Measurements from ENCODE around the gene GALK1. TPM values are rescaled to one million over a fixed set of nuclear protein-coding genes. Genes with fewer than 3 reads are reported as not detected.
A peak's percentile ranks its signal among the peaks of the same experiment; 100 is the strongest.

Gene GALK1
- total and polyA plus RNA-seq, 2 donors from 2014 or later = 34.5 to 105 TPM

GRCh38 chr17:75758131-75758905 lies 6.7 kb downstream of the GALK1 start:
- Histone ChIP-seq H3K9ac (ENCODE audit: low read length in 3 of 3) (no peak overlapping the region), H3K9me3 (ENCODE audit: control insufficient read depth in 2 of 3, insufficient read depth in 1 of 3, low read length in 3 of 3) (no peaks in the 10 kb centered on the region), H3K27me3 (ENCODE audit: control insufficient read depth, insufficient read depth, low read length) (no peaks in the 10 kb centered on the region), H3K36me3 (ENCODE audit: control insufficient read depth in 2 of 3, insufficient read depth in 3 of 3, low read length in 3 of 3) (no peaks in the 10 kb centered on the region), H3K4me3 (ENCODE audit: low read length in 3 of 3) (no peak overlapping the region), H3K4me1 (ENCODE audit: control insufficient read depth in 2 of 3, insufficient read depth in 2 of 3, low read depth in 1 of 3, low read length in 3 of 3) (peaks cover 2 to 17% (median 17%) of the 10 kb centered on the region in 3 donors), H3K27ac (ENCODE audit: low read depth in 2 of 2, low read length in 2 of 2) (no peak overlapping the region)
- intact Hi-C loops (cut with DNase I) = no loop called here
- no peak for TF ChIP-seq CTCF (IDR thresholded peaks at IDR 0.05; ENCODE audit: borderline replicate concordance, extremely low read depth, insufficient read depth)
- DNase-seq (peak in 1 of 5 donors; percentile 66), FAIRE-seq (no peak)

DNA sequence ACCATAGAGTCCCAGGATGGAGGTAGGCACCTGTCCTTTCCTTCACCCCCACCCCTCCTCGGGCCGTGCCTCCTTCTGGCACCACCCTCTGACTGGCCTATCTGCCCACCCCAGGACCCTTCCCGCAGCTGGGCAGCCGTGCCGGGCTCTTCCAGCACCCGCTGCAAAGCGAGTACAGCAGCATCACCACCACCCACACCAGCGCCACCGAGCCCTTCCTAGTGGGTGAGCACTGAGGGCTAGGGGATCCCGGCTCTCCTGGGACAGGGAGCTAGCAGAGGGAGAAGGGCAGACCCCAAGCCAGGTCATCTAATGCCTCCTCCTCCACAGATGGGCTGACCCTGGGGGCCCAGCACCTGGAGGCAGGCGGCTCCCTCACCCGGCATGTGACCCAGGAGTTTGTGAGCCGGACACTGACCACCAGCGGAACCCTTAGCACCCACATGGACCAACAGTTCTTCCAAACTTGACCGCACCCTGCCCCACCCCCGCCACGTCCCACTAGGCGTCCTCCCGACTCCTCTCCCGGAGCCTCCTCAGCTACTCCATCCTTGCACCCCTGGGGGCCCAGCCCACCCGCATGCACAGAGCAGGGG lies 7.8 kb downstream of the GALK1 start:
- TF ChIP-seq CTCF (IDR thresholded peaks at IDR 0.05; ENCODE audit: borderline replicate concordance, extremely low read depth, insufficient read depth) = no peak
- no peak overlapping the region for H3K27ac ChIP-seq (ENCODE audit: low read depth in 2 of 2, low read length in 2 of 2)
- DNase-seq (peak in 2 of 5 donors; percentile 51 to 74), FAIRE-seq (no peak)
- intact Hi-C loops (cut with DNase I) = no loop called here
- no peaks in the 10 kb centered on the region for H3K27me3 ChIP-seq (ENCODE audit: control insufficient read depth, insufficient read depth, low read length)
- no peak overlapping the region for H3K9ac ChIP-seq (ENCODE audit: low read length in 3 of 3)
- no peaks in the 10 kb centered on the region for H3K9me3 ChIP-seq (ENCODE audit: control insufficient read depth in 2 of 3, insufficient read depth in 1 of 3, low read length in 3 of 3)
- no peaks in the 10 kb centered on the region for H3K36me3 ChIP-seq (ENCODE audit: control insufficient read depth in 2 of 3, insufficient read depth in 3 of 3, low read length in 3 of 3)
- no peak overlapping the region for H3K4me3 ChIP-seq (ENCODE audit: low read length in 3 of 3)
- peaks cover 2 to 17% (median 17%) of the 10 kb centered on the region in 3 donors for H3K4me1 ChIP-seq (ENCODE audit: control insufficient read depth in 2 of 3, insufficient read depth in 2 of 3, low read depth in 1 of 3, low read length in 3 of 3)

GRCh38 chr17:75756451-75757085 lies 8.4 kb downstream of the GALK1 start:
- peak in 1 of 5 donors; percentile 76 for DNase-seq
- Histone ChIP-seq H3K9ac (ENCODE audit: low read length in 3 of 3) (peak overlapping the region in 1 of 3 donors; percentile 7), H3K4me3 (ENCODE audit: low read length in 3 of 3) (no peak overlapping the region), H3K36me3 (ENCODE audit: control insufficient read depth in 2 of 3, insufficient read depth in 3 of 3, low read length in 3 of 3) (no peaks in the 10 kb centered on the region), H3K27ac (ENCODE audit: low read depth in 2 of 2, low read length in 2 of 2) (no peak overlapping the region), H3K27me3 (ENCODE audit: control insufficient read depth, insufficient read depth, low read length) (no peaks in the 10 kb centered on the region), H3K9me3 (ENCODE audit: control insufficient read depth in 2 of 3, insufficient read depth in 1 of 3, low read length in 3 of 3) (no peaks in the 10 kb centered on the region), H3K4me1 (ENCODE audit: control insufficient read depth in 2 of 3, insufficient read depth in 2 of 3, low read depth in 1 of 3, low read length in 3 of 3) (peaks cover 2 to 17% (median 17%) of the 10 kb centered on the region in 3 donors)
- no peak for TF ChIP-seq CTCF (IDR thresholded peaks at IDR 0.05; ENCODE audit: borderline replicate concordance, extremely low read depth, insufficient read depth)
- intact Hi-C loops (cut with DNase I) = no loop called here
- FAIRE-seq = no peak
